Esophagus muscularis mucosa (tissue), 4 donors: ENCODE results near the gene RALGDS. TPM values are rescaled to one million over a fixed set of nuclear protein-coding genes. Genes with fewer than 3 reads are reported as not detected.

Experiments used
- DNase-seq: peaks from one replicate; pipeline ENCODE4 v3.0.0-alpha.2; 2017; ENCODE audit errors: extremely low spot score
- H3K27ac ChIP-seq, 4 donors: fragments of 200-600 bp; sonication (generic); replicated peaks in 1 of 4; 1 replicate in 3 of 4; 2 replicates in 1 of 4; pipeline ENCODE4 v1.5.1; 2016 to 2019; ENCODE audit warnings: mild to moderate bottlenecking in 1 of 4
- H3K27me3 ChIP-seq, 4 donors: fragments of 200-600 bp; sonication (generic); one replicate each; pipeline versions ENCODE4 v1.5.1 to v1.6.0; 2016 to 2019
- H3K36me3 ChIP-seq, 4 donors: fragments of 200-600 bp; sonication (generic); one replicate each; pipeline ENCODE4 v1.5.1; 2016 to 2019
- H3K4me1 ChIP-seq, 4 donors: fragments of 200-600 bp; sonication (generic); one replicate each; pipeline ENCODE4 v1.5.1; 2016 to 2019
- H3K4me3 ChIP-seq, 4 donors: fragments of 200-600 bp; sonication (generic); 1 replicate in 2 of 4; 2 replicates in 2 of 4; pipeline ENCODE4 v1.5.1; 2016 to 2019; ENCODE audit warnings: mild to moderate bottlenecking in 4 of 4, moderate library complexity in 1 of 4
- H3K9me3 ChIP-seq, 4 donors: fragments of 200-600 bp; sonication (generic); 1 replicate in 3 of 4; 2 replicates in 1 of 4; pipeline ENCODE4 v1.5.1; 2016 to 2019
- EP300 ChIP-seq: sonication (generic); formaldehyde crosslinking; IDR thresholded peaks from one replicate; pipeline ENCODE4 v1.6.1; 2017; ENCODE audit warnings: antibody characterized with exemption
- POLR2A ChIP-seq: fragments of 450-650 bp; IDR thresholded peaks from one replicate; pipeline ENCODE4 v1.6.1; 2017; ENCODE audit warnings: antibody characterized with exemption, moderate library complexity, mild to moderate bottlenecking, low read depth
- POLR2AphosphoS5 ChIP-seq, 2 donors: sonication (generic); formaldehyde crosslinking; IDR thresholded peaks; one replicate each; pipeline ENCODE4 v1.6.1; 2017; ENCODE audit warnings: antibody characterized with exemption in 2 of 2
- WGBS: methylation state at CpG from one replicate; pipeline ENCODE4 v1.1.5; 2018; 5-methylcytosine and 5-hydroxymethylcytosine counted together
- intact Hi-C: fragments of 100-400 bp; cut with DNase I; formaldehyde crosslinking; loops from one replicate; pipeline ENCODE4 v1.15.1; 2023
- total RNA-seq, 4 donors: library from RNA; depleted of rRNA; stranded (reverse); fragments of >200 nt; gene quantifications; one replicate each; pipeline versions ENCODE4 v1.1.0 to v1.2.1, GENCODE V29; 2016
- TF ChIP-seq, protein P1 (sequence below), 3 experiments: fragments of 200-600 bp in 2 of 3; fragments of 450-650 bp in 1 of 3; sonication (generic) in 2 of 3; IDR thresholded peaks; one replicate each; pipeline ENCODE4 v1.5.1; 2017 to 2019; ENCODE audit warnings: antibody characterized with exemption in 3 of 3, mild to moderate bottlenecking in 2 of 3, moderate library complexity in 1 of 3

Gene RALGDS
- total RNA-seq, 4 donors from 2014 or later, result 48.6 to 67.4 (median 54.8) TPM

- intact Hi-C loops, result no loop called here
- H3K27me3 ChIP-seq, result no peaks in the 10 kb centered on the region
- H3K9me3 ChIP-seq, result no peaks in the 10 kb centered on the region
- peaks cover 20 to 39% (median 29%) of the 10 kb centered on the region in 4 donors for H3K4me1 ChIP-seq
- peaks cover 0 to 16% (median 7%) of the 10 kb centered on the region in 4 donors for H3K36me3 ChIP-seq
- TF ChIP-seq POLR2AphosphoS5 (IDR thresholded peaks at IDR 0.05) (no peak), EP300 (no peak), POLR2A (no peak)
- TF ChIP-seq, protein P1, sequence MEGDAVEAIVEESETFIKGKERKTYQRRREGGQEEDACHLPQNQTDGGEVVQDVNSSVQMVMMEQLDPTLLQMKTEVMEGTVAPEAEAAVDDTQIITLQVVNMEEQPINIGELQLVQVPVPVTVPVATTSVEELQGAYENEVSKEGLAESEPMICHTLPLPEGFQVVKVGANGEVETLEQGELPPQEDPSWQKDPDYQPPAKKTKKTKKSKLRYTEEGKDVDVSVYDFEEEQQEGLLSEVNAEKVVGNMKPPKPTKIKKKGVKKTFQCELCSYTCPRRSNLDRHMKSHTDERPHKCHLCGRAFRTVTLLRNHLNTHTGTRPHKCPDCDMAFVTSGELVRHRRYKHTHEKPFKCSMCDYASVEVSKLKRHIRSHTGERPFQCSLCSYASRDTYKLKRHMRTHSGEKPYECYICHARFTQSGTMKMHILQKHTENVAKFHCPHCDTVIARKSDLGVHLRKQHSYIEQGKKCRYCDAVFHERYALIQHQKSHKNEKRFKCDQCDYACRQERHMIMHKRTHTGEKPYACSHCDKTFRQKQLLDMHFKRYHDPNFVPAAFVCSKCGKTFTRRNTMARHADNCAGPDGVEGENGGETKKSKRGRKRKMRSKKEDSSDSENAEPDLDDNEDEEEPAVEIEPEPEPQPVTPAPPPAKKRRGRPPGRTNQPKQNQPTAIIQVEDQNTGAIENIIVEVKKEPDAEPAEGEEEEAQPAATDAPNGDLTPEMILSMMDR (IDR thresholded peaks at IDR 0.05), result no peak
- DNase-seq, result no peak
- WGBS, result 89% methylated on average over 6 of the region's 6 CpGs
- no peak overlapping the region for H3K4me3 ChIP-seq
- peak overlapping the region in 2 of 4 donors; percentile 20 to 36 for H3K27ac ChIP-seq
Measured at GRCh38 chr9:133151041-133151440, 30.0 kb upstream of the RALGDS start.

- H3K27ac ChIP-seq, result peak overlapping the region; percentile 85 to 94 (median 88)
- H3K4me3 ChIP-seq, result peak overlapping the region; percentile 68 to 75 (median 74)
- DNase-seq, result peak; percentile 98
- H3K27me3 ChIP-seq, result no peaks in the 10 kb centered on the region
- TF ChIP-seq POLR2AphosphoS5 (IDR thresholded peaks at IDR 0.05), result peak; percentile 86 to 90
- TF ChIP-seq, protein P1 (IDR thresholded peaks at IDR 0.05), result peak; percentile 15 to 26 (median 23)
- TF ChIP-seq POLR2A, result no peak
- no peak for TF ChIP-seq EP300
- intact Hi-C loops, result loop anchor here (5.0 kb wide), 1 partner anchor 117 kb away; the partner anchor contains the start of gene GTF3C5
- 17% methylated on average over 8 of the region's 95 CpGs for WGBS
- H3K4me1 ChIP-seq, result peaks cover 27 to 54% (median 38%) of the 10 kb centered on the region in 4 donors
- no peaks in the 10 kb centered on the region for H3K36me3 ChIP-seq
- H3K9me3 ChIP-seq, result no peaks in the 10 kb centered on the region
Measured at GRCh38 chr9:133149130-133150015, 28.3 kb upstream of the RALGDS start.

DNA sequence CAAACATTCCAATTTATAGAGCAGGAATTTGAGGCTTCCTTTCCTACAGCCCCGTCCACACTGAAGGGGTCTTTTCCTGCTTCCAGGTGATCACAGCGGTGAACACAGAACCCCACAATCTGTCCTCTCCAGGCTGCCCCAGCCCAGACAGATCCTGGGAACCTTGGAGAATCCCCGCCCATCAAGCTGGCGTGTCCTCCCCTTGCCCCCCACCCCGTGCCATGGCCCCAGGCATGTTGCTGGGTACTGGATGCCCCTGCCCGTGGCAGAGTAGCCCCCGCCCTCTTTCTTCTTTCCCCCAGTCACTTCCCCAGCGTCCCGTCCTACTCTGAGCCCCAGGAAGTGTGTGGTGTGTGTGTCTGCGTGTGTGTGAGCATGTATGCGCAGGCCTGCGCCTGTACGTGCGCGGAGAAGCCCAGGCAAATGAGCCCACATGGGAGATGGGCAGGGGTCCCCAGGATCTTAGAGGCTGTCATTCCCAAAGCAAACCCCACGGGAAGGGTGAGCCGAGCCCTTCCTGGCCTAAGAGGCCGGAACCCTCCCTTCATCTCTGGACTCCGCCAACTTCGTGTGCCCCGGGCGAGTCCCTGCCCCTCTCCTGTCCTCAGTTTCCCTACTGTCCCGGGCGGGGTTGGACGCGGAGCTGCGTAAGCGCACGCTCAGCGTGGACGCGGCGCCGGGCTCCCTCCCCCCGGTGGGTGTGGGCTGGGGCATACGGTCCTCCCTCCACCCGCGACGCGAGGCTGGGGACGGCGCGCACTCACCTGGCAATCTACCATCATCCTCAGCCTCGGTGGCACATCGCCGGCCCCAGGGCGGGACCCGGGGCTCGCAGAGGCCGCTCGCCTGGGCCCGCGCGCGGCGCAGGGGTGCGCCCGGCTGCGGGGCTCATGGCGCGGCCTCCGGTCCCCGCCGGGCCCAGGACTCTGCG, 27.4 kb upstream of the RALGDS start:
- WGBS, result 8% methylated on average over 41 of the region's 65 CpGs
- Histone ChIP-seq H3K27me3 (no peaks in the 10 kb centered on the region), H3K9me3 (no peaks in the 10 kb centered on the region), H3K36me3 (no peaks in the 10 kb centered on the region), H3K4me1 (peaks cover 37 to 63% (median 47%) of the 10 kb centered on the region in 4 donors), H3K27ac (peak overlapping the region; percentile 85 to 94 (median 88)), H3K4me3 (peak overlapping the region; percentile 68 to 75 (median 74))
- intact Hi-C loops, result loop anchor here (5.0 kb wide), 1 partner anchor 116 kb away; the partner anchor contains the start of gene GTF3C5
- TF ChIP-seq EP300 (no peak), POLR2AphosphoS5 (IDR thresholded peaks at IDR 0.05) (peak; percentile 30 to 35), POLR2A (no peak)
- TF ChIP-seq, protein P1 (IDR thresholded peaks at IDR 0.05), result no peak
- no peak for DNase-seq

DNA sequence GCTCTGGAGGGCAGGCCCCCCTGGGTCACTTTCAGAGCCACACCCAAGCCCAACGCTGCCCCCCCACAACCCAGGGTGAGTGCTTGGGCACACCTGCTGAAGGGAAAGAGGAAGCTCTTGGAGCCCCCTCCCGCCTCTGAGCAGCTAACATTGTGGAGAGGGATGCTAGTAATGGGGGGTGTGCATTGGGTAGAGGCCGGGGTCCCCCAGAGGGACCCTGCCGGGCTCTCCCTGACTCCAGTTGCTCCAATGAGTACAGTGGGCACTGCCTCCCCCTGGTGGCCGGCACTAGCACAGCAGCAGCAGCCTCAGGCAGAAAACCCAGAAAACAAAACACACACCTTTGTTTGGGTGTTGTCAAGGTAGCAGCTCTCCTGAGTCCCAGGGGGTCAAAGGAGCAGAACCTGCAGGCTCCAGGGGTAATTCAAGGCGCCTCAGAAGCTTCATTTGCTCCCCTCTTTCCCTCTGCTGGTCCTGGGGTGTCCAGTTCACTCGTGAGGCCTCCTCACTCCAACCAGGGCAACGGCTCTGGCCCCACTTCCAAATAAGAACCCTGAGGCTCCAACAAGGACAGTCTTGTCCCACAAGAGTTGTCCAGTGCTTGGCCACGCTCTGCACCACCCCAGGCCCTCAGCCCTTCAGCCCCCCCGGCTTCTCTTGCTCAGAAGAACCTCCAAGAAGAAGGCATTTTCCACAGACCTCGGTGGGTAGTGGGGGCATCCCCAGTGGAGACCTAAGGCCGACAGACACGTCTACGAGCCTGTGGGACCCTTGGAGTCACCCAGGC, 26.6 kb upstream of the RALGDS start:
- Histone ChIP-seq H3K4me1 (peaks cover 45 to 64% (median 55%) of the 10 kb centered on the region in 4 donors), H3K4me3 (peak overlapping the region; percentile 68 to 75 (median 74)), H3K27me3 (no peaks in the 10 kb centered on the region), H3K9me3 (no peaks in the 10 kb centered on the region), H3K27ac (peak overlapping the region; percentile 85 to 94 (median 88)), H3K36me3 (no peaks in the 10 kb centered on the region)
- intact Hi-C loops, result loop anchor here (5.0 kb wide), 1 partner anchor 115 kb away; the partner anchor contains the start of gene GTF3C5
- DNase-seq, result peak; percentile 95
- WGBS, result 17% methylated on average over 10 of the region's 14 CpGs
- no peak for TF ChIP-seq POLR2A
- TF ChIP-seq POLR2AphosphoS5 (IDR thresholded peaks at IDR 0.05), result peak in 1 of 2 donors; percentile 29
- TF ChIP-seq, protein P1 (IDR thresholded peaks at IDR 0.05), result peak; percentile 97 to 99 (median 97)
